SK-N-SH (cell line): Measurements from ENCODE around the gene EVI2A.
A peak's percentile ranks its signal among the peaks of the same experiment; 100 is the strongest.

Experiments used
- EP300 ChIP-seq, 2 experiments: IDR thresholded peaks; 2 replicates each; pipeline versions ENCODE4 v1.4.0 to v1.6.1; 2012; ENCODE audit warnings: borderline replicate concordance in 1 of 2, low read depth in 1 of 2, low read length in 1 of 2
- EZH2phosphoT487 ChIP-seq: fragments of 200-600 bp; sonication (generic); IDR thresholded peaks from 2 replicates; pipeline ENCODE4 v1.6.1; 2017; ENCODE audit warnings: low read depth, mixed run types, mild to moderate bottlenecking, antibody characterized with exemption, moderate library complexity, borderline replicate concordance
- GABPA ChIP-seq: IDR thresholded peaks from 2 replicates; pipeline ENCODE4 v1.4.0; 2012; ENCODE audit warnings: low read depth, mild to moderate bottlenecking
- NRF1 ChIP-seq: IDR thresholded peaks from 2 replicates; pipeline ENCODE4 v1.6.1; 2012; ENCODE audit warnings: low read depth, mild to moderate bottlenecking, low read length
- POLR2AphosphoS5 ChIP-seq: IDR thresholded peaks from 2 replicates; pipeline ENCODE4 v1.6.1; 2012; ENCODE audit warnings: low read depth, low read length
- RAD21 ChIP-seq: IDR thresholded peaks from 2 replicates; pipeline ENCODE4 v1.6.1; 2012; ENCODE audit warnings: mild to moderate bottlenecking, low read length
- RCOR1 ChIP-seq: fragments of 150-350 bp; IDR thresholded peaks from 2 replicates; pipeline ENCODE4 v1.6.1; 2017; ENCODE audit warnings: antibody characterized with exemption, low read length
- SMC3 ChIP-seq: IDR thresholded peaks from 2 replicates; pipeline ENCODE4 v1.6.1; 2012; ENCODE audit warnings: low read depth, low read length, improper control_type of control experiment
- TEAD4 ChIP-seq: IDR thresholded peaks from 2 replicates; pipeline ENCODE4 v1.4.0; 2012; ENCODE audit warnings: mild to moderate bottlenecking, borderline replicate concordance; ENCODE audit not compliant: insufficient read depth
- TF ChIP-seq, protein P1 (sequence below): IDR thresholded peaks from 2 replicates; pipeline ENCODE4 v1.4.0; 2012; ENCODE audit warnings: low read depth
- TF ChIP-seq, protein P2 (sequence below): IDR thresholded peaks from 2 replicates; pipeline ENCODE4 v1.4.0; 2012; ENCODE audit warnings: low read depth, borderline replicate concordance
- TF ChIP-seq, protein P3 (sequence below): fragments of 200-600 bp; sonication (generic); IDR thresholded peaks from 2 replicates; pipeline ENCODE4 v1.6.1; 2017; ENCODE audit warnings: antibody characterized with exemption, mild to moderate bottlenecking, moderate library complexity

DNA sequence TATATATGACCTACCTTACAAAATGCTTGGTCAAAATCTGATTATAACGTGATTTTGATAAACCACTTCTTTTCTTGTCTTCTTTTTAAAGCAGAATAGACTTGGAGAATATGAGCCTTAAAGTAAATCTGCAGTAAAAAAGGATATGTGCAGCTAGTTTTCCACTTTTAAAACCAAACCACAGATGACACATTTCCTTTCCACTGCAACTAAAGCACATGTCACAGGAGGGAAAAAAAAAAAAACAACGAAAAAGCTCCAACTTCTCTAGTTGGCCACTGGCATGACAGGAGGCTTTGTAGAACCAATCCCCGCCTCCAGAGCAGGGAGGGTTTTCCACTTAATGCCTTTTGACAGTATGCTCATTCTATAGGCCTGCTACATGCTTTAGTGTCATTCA is at the start of gene EVI2A:
- TF ChIP-seq, protein P1, sequence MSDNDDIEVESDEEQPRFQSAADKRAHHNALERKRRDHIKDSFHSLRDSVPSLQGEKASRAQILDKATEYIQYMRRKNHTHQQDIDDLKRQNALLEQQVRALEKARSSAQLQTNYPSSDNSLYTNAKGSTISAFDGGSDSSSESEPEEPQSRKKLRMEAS = peak; percentile 94
- TF ChIP-seq, protein P2, sequence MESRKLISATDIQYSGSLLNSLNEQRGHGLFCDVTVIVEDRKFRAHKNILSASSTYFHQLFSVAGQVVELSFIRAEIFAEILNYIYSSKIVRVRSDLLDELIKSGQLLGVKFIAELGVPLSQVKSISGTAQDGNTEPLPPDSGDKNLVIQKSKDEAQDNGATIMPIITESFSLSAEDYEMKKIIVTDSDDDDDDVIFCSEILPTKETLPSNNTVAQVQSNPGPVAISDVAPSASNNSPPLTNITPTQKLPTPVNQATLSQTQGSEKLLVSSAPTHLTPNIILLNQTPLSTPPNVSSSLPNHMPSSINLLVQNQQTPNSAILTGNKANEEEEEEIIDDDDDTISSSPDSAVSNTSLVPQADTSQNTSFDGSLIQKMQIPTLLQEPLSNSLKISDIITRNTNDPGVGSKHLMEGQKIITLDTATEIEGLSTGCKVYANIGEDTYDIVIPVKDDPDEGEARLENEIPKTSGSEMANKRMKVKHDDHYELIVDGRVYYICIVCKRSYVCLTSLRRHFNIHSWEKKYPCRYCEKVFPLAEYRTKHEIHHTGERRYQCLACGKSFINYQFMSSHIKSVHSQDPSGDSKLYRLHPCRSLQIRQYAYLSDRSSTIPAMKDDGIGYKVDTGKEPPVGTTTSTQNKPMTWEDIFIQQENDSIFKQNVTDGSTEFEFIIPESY = no peak
- TF ChIP-seq EP300 (IDR thresholded peaks at IDR 0.05; ENCODE audit: borderline replicate concordance in 1 of 2, low read depth in 1 of 2, low read length in 1 of 2) (peak in 1 of 2 experiments; percentile 56; a peak in 1 of 4 replicates), EZH2phosphoT487 (no peak), RCOR1 (no peak), POLR2AphosphoS5 (no peak), NRF1 (no peak), TEAD4 (no peak), SMC3 (no peak), RAD21 (no peak), GABPA (no peak)
- TF ChIP-seq, protein P3, sequence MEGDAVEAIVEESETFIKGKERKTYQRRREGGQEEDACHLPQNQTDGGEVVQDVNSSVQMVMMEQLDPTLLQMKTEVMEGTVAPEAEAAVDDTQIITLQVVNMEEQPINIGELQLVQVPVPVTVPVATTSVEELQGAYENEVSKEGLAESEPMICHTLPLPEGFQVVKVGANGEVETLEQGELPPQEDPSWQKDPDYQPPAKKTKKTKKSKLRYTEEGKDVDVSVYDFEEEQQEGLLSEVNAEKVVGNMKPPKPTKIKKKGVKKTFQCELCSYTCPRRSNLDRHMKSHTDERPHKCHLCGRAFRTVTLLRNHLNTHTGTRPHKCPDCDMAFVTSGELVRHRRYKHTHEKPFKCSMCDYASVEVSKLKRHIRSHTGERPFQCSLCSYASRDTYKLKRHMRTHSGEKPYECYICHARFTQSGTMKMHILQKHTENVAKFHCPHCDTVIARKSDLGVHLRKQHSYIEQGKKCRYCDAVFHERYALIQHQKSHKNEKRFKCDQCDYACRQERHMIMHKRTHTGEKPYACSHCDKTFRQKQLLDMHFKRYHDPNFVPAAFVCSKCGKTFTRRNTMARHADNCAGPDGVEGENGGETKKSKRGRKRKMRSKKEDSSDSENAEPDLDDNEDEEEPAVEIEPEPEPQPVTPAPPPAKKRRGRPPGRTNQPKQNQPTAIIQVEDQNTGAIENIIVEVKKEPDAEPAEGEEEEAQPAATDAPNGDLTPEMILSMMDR = no peak
